Glutamatergic neuron (in vitro differentiated cells): ENCODE measurements around the gene MORC3. TPM values are rescaled to one million over a fixed set of nuclear protein-coding genes. Genes with fewer than 3 reads are reported as not detected.
A peak's percentile ranks its signal among the peaks of the same experiment; 100 is the strongest.
"Not testable (repeated sequence)": the region's sequence is repeated elsewhere in the genome, so short reads cannot be mapped to it uniquely, and the experiment has no call there.

ENCODE experiments used
- DNase-seq: peaks from one replicate; pipeline ENCODE4 v3.0.0; 2022
- H3K27ac Mint-ChIP-seq: one replicate; pipeline ENCODE4 v1.8.0; 2020; ENCODE audit warnings: mild to moderate bottlenecking, mixed read lengths, inconsistent platforms; ENCODE audit not compliant: unreplicated experiment
- H3K27me3 Mint-ChIP-seq: one replicate; pipeline ENCODE4 v1.8.0; 2020; ENCODE audit warnings: mild to moderate bottlenecking, moderate library complexity, mixed read lengths, inconsistent platforms; ENCODE audit not compliant: unreplicated experiment
- H3K36me3 Mint-ChIP-seq: one replicate; pipeline ENCODE4 v1.8.0; 2020; ENCODE audit warnings: mild to moderate bottlenecking, mixed read lengths, inconsistent platforms; ENCODE audit not compliant: unreplicated experiment
- H3K4me1 Mint-ChIP-seq: one replicate; pipeline ENCODE4 v1.8.0; 2020; ENCODE audit warnings: mild to moderate bottlenecking, low read depth, mixed read lengths, inconsistent platforms; ENCODE audit not compliant: unreplicated experiment
- H3K4me3 Mint-ChIP-seq: one replicate; pipeline ENCODE4 v1.8.0; 2020; ENCODE audit warnings: mild to moderate bottlenecking, mixed read lengths, inconsistent platforms; ENCODE audit not compliant: unreplicated experiment
- H3K9me3 Mint-ChIP-seq: one replicate; pipeline ENCODE4 v1.8.0; 2020; ENCODE audit warnings: mild to moderate bottlenecking, moderate library complexity, mixed read lengths, inconsistent platforms; ENCODE audit not compliant: unreplicated experiment
- CTCF ChIP-seq: fragments of 200-600 bp; sonication (generic); IDR thresholded peaks from one replicate; pipeline ENCODE4 v1.5.0; 2021; ENCODE audit not compliant: partially characterized antibody, unreplicated experiment
- total RNA-seq: library from RNA; stranded (reverse); fragmentation: NEBNext Ultra II Directional; extraction: Animal tissue kit (Norgen Biotek cat#: 25700); gene quantifications from one replicate; pipeline ENCODE4 v1.2.1, GENCODE V29; 2021; ENCODE audit not compliant: unreplicated experiment

The MORC3 gene
- total RNA-seq, 1 donor from 2014 or later, result 34.7 TPM

DNA sequence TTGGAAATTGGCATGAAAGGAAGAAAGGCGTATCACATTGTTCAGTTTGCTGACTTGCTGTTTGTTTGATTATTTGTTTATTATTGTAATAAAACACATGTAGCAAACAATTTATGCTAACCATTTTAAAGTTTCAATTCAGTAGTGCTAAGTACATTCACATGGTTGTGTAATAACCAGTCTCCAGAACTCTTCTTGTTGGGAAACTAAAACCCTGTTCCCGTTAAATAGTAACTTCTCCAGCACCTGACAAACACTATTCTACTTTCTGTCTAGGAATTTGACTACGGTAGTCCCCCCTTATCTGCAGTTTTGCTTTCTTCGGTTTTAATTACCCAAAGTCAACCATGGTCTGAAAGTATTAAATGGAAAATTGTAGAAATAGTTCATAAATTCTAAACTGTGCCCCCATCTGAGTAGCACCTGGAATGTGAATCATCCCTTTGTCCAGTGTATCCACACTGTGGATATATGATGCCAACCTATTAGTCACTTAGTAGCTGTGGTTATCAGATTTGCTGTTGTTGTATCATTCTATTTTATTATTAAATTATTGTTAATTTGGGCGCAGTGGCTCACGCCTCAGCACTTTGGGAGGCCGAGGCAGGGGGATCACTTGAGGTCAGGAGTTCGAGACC, 5.5 kb downstream of the MORC3 start:
- Mint-ChIP-seq H3K4me1 (peaks cover 8% of the 10 kb centered on the region), H3K9me3 (peaks cover 7% of the 10 kb centered on the region), H3K36me3 (no peaks in the 10 kb centered on the region), H3K4me3 (no peak overlapping the region), H3K27me3 (peaks cover 6% of the 10 kb centered on the region), H3K27ac (no peak overlapping the region)
- no peak for TF ChIP-seq CTCF
- no peak for DNase-seq

- H3K36me3 Mint-ChIP-seq, result peaks cover 4% of the 10 kb centered on the region
- peak; percentile 48 for DNase-seq
- H3K4me3 Mint-ChIP-seq, result no peak overlapping the region
- TF ChIP-seq CTCF, result peak; percentile 65
- H3K27me3 Mint-ChIP-seq, result no peaks in the 10 kb centered on the region
- H3K9me3 Mint-ChIP-seq, result peaks cover 2% of the 10 kb centered on the region
- no peak overlapping the region for H3K27ac Mint-ChIP-seq
- peaks cover 2% of the 10 kb centered on the region for H3K4me1 Mint-ChIP-seq
These were observed 10.9 kb downstream of the MORC3 start for GRCh38 chr21:36330904-36331303.

- Mint-ChIP-seq H3K9me3 (no peaks in the 10 kb centered on the region), H3K4me3 (no peak overlapping the region), H3K36me3 (peaks cover 4% of the 10 kb centered on the region), H3K27ac (no peak overlapping the region), H3K4me1 (no peaks in the 10 kb centered on the region), H3K27me3 (peaks cover 2% of the 10 kb centered on the region)
- TF ChIP-seq CTCF, result no peak
- no peak for DNase-seq
These were observed 17.1 kb downstream of the MORC3 start for GRCh38 chr21:36337099-36337509.

- H3K27ac Mint-ChIP-seq, result no peak overlapping the region
- no peaks in the 10 kb centered on the region for H3K4me1 Mint-ChIP-seq
- no peak for DNase-seq
- no peak overlapping the region for H3K4me3 Mint-ChIP-seq
- no peak for TF ChIP-seq CTCF
- peaks cover 4% of the 10 kb centered on the region for H3K36me3 Mint-ChIP-seq
- H3K27me3 Mint-ChIP-seq, result peaks cover 2% of the 10 kb centered on the region
- no peaks in the 10 kb centered on the region for H3K9me3 Mint-ChIP-seq
These were observed 19.0 kb downstream of the MORC3 start for GRCh38 chr21:36338975-36339374.

- not testable (repeated sequence) for H3K27ac Mint-ChIP-seq, H3K4me1 Mint-ChIP-seq, H3K4me3 Mint-ChIP-seq, DNase-seq, H3K27me3 Mint-ChIP-seq, H3K9me3 Mint-ChIP-seq, H3K36me3 Mint-ChIP-seq
These were observed 22.6 kb downstream of the MORC3 start for GRCh38 chr21:36342581-36342980.
